ENCODE data around the gene TMCO4.

Gene TMCO4

GRCh38 chr1:19844731-19845495 is 45.2 kb upstream of the TMCO4 start:
- no peak for ATAC-seq
- TF ChIP-seq ZNF565 (CRISPR knock-in tag; conservative IDR thresholded peaks at IDR 0.05; ENCODE audit: low read depth): no peak
- TF ChIP-seq ZFP3 (CRISPR knock-in tag; IDR thresholded peaks at IDR 0.05): no peak
- no peak for TF ChIP-seq ZNF70 (CRISPR knock-in tag; IDR thresholded peaks at IDR 0.05)
- no peak for TF ChIP-seq TCF4 (CRISPR knock-in tag; IDR thresholded peaks at IDR 0.05; ENCODE audit: borderline replicate concordance)
- TF ChIP-seq ZNF8 (CRISPR knock-in tag; IDR thresholded peaks at IDR 0.05): no peak
- no peak for TF ChIP-seq TSHZ2 (CRISPR knock-in tag; IDR thresholded peaks at IDR 0.05)
- TF ChIP-seq, protein P1, sequence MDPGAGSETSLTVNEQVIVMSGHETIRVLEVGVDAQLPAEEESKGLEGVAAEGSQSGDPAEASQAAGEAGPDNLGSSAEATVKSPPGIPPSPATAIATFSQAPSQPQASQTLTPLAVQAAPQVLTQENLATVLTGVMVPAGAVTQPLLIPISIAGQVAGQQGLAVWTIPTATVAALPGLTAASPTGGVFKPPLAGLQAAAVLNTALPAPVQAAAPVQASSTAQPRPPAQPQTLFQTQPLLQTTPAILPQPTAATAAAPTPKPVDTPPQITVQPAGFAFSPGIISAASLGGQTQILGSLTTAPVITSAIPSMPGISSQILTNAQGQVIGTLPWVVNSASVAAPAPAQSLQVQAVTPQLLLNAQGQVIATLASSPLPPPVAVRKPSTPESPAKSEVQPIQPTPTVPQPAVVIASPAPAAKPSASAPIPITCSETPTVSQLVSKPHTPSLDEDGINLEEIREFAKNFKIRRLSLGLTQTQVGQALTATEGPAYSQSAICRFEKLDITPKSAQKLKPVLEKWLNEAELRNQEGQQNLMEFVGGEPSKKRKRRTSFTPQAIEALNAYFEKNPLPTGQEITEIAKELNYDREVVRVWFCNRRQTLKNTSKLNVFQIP (CRISPR knock-in tag; IDR thresholded peaks at IDR 0.05; ENCODE audit: borderline replicate concordance, low read depth): no peak
- TF ChIP-seq PPARA (CRISPR knock-in tag; IDR thresholded peaks at IDR 0.05; ENCODE audit: borderline replicate concordance): no peak
- no peak for TF ChIP-seq ZFP30 (CRISPR knock-in tag; IDR thresholded peaks at IDR 0.05)
- no peak for TF ChIP-seq TOX (CRISPR knock-in tag; IDR thresholded peaks at IDR 0.05; ENCODE audit: borderline replicate concordance)
- no peak for TF ChIP-seq BACH2 (CRISPR knock-in tag; IDR thresholded peaks at IDR 0.05; ENCODE audit: borderline replicate concordance)
- TF ChIP-seq OSR1 (CRISPR knock-in tag; IDR thresholded peaks at IDR 0.05): no peak
- no peak for TF ChIP-seq ARNTL (CRISPR knock-in tag; IDR thresholded peaks at IDR 0.05; ENCODE audit: borderline replicate concordance, low read depth)
- TF ChIP-seq ISL1 (CRISPR knock-in tag; IDR thresholded peaks at IDR 0.05): no peak

DNA sequence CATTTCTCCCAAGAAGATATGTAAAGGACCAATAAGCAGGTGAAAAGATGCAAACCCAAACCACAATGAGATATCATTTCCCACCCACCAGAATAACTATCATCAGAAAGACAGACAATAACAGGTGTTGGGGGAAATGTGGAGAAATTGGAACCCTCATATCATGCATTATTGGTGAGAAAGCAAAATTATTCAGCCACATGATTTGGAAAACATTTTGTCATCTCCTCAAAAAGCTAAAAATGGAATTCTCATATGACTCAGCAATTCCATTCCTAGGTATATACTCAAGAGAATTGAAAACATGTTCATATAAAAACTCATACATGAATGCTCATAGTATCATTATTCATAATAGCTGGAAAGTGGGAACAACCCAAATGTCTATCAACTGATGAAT is 40.5 kb upstream of the TMCO4 start:
- no peak for ATAC-seq
- TF ChIP-seq CSDC2 (CRISPR knock-in tag; IDR thresholded peaks at IDR 0.05) (no peak), RARB (CRISPR knock-in tag; IDR thresholded peaks at IDR 0.05) (no peak), ZNF70 (CRISPR knock-in tag; IDR thresholded peaks at IDR 0.05) (no peak), SNAI2 (CRISPR knock-in tag; IDR thresholded peaks at IDR 0.05) (no peak), ZNF565 (CRISPR knock-in tag; conservative IDR thresholded peaks at IDR 0.05; ENCODE audit: low read depth) (no peak), ISL1 (CRISPR knock-in tag; IDR thresholded peaks at IDR 0.05) (no peak), ESRRG (CRISPR knock-in tag; IDR thresholded peaks at IDR 0.05) (no peak), ZFP30 (CRISPR knock-in tag; IDR thresholded peaks at IDR 0.05) (no peak), TSHZ2 (CRISPR knock-in tag; IDR thresholded peaks at IDR 0.05) (no peak), TOX (CRISPR knock-in tag; IDR thresholded peaks at IDR 0.05; ENCODE audit: borderline replicate concordance) (no peak)

- ATAC-seq: no peak
- TF ChIP-seq TOX (CRISPR knock-in tag; IDR thresholded peaks at IDR 0.05; ENCODE audit: borderline replicate concordance): no peak
Measured at GRCh38 chr1:19837866-19838265, 38.1 kb upstream of the TMCO4 start.

DNA sequence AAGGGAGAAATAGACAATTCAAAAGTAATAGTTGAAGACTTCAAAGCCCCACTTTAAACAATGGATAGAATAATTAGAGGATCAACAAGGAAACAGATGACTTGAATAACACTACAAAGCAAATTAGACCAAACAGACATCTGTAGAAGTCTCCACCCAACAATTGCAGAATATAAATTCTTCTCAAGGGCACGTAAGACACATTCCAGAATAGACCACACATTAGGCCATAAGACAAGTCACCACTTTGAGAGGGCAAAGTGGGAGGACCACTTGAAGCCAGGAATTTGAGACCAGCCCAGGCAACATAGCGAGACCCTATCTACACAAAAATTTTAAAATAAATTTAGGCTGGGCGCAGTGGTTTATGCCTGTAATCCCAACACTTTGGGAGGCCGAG is 35.9 kb upstream of the TMCO4 start:
- no peak for ATAC-seq
- TF ChIP-seq SNAI2 (CRISPR knock-in tag; IDR thresholded peaks at IDR 0.05): no peak
- TF ChIP-seq ZFP30 (CRISPR knock-in tag; IDR thresholded peaks at IDR 0.05): no peak
- TF ChIP-seq PATZ1 (CRISPR knock-in tag; IDR thresholded peaks at IDR 0.05; ENCODE audit: borderline replicate concordance): no peak
- no peak for TF ChIP-seq ESRRG (CRISPR knock-in tag; IDR thresholded peaks at IDR 0.05)
- TF ChIP-seq TOX (CRISPR knock-in tag; IDR thresholded peaks at IDR 0.05; ENCODE audit: borderline replicate concordance): no peak
- no peak for TF ChIP-seq ZFP3 (CRISPR knock-in tag; IDR thresholded peaks at IDR 0.05)
- TF ChIP-seq ISL1 (CRISPR knock-in tag; IDR thresholded peaks at IDR 0.05): no peak
- TF ChIP-seq, protein P2, sequence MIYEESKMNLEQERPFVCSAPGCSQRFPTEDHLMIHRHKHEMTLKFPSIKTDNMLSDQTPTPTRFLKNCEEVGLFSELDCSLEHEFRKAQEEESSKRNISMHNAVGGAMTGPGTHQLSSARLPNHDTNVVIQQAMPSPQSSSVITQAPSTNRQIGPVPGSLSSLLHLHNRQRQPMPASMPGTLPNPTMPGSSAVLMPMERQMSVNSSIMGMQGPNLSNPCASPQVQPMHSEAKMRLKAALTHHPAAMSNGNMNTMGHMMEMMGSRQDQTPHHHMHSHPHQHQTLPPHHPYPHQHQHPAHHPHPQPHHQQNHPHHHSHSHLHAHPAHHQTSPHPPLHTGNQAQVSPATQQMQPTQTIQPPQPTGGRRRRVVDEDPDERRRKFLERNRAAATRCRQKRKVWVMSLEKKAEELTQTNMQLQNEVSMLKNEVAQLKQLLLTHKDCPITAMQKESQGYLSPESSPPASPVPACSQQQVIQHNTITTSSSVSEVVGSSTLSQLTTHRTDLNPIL (CRISPR knock-in tag; IDR thresholded peaks at IDR 0.05; ENCODE audit: low read depth): no peak
- TF ChIP-seq ZC3H10 (CRISPR knock-in tag; IDR thresholded peaks at IDR 0.05): no peak
- no peak for TF ChIP-seq BACH2 (CRISPR knock-in tag; IDR thresholded peaks at IDR 0.05; ENCODE audit: borderline replicate concordance)
- TF ChIP-seq TSHZ2 (CRISPR knock-in tag; IDR thresholded peaks at IDR 0.05): no peak
